ENCODE results near the gene C10orf105.

C10orf105 gene

GRCh38 chr10:71718165-71718698, 1.3 kb downstream of the C10orf105 start:
- peaks cover 28% of the 10 kb centered on the region for H3K4me1 ChIP-seq (ENCODE audit: insufficient read depth, low read length)
- no peak overlapping the region for H3K27ac ChIP-seq (ENCODE audit: low read depth, low read length)
- no peaks in the 10 kb centered on the region for H3K9me3 ChIP-seq (ENCODE audit: low read length)
- no peaks in the 10 kb centered on the region for H3K36me3 ChIP-seq (ENCODE audit: insufficient read depth, low read length)
- H3K4me3 ChIP-seq (ENCODE audit: low read depth in 1 of 2, low read length in 2 of 2): no peak overlapping the region
- H3K27me3 ChIP-seq (ENCODE audit: control insufficient read depth in 1 of 2, insufficient read depth in 2 of 2, low read length in 2 of 2): no peaks in the 10 kb centered on the region
- H3K9ac ChIP-seq (ENCODE audit: low read length): no peak overlapping the region

GRCh38 chr10:71717551-71717951, 2.0 kb downstream of the C10orf105 start:
- peaks cover 35% of the 10 kb centered on the region for H3K4me1 ChIP-seq (ENCODE audit: insufficient read depth, low read length)

GRCh38 chr10:71717056-71717455, 2.5 kb downstream of the C10orf105 start:
- Histone ChIP-seq H3K27ac (ENCODE audit: low read depth, low read length) (no peak overlapping the region), H3K4me1 (ENCODE audit: insufficient read depth, low read length) (peaks cover 38% of the 10 kb centered on the region), H3K27me3 (ENCODE audit: control insufficient read depth in 1 of 2, insufficient read depth in 2 of 2, low read length in 2 of 2) (no peaks in the 10 kb centered on the region), H3K9me3 (ENCODE audit: low read length) (no peaks in the 10 kb centered on the region), H3K4me3 (ENCODE audit: low read depth in 1 of 2, low read length in 2 of 2) (no peak overlapping the region), H3K9ac (ENCODE audit: low read length) (no peak overlapping the region), H3K36me3 (ENCODE audit: insufficient read depth, low read length) (no peaks in the 10 kb centered on the region)

More at GRCh38 chr10:71717551-71717951, 2.0 kb downstream of the C10orf105 start:
- Histone ChIP-seq H3K27ac (ENCODE audit: low read depth, low read length) (no peak overlapping the region), H3K4me3 (ENCODE audit: low read depth in 1 of 2, low read length in 2 of 2) (no peak overlapping the region), H3K9me3 (ENCODE audit: low read length) (no peaks in the 10 kb centered on the region), H3K36me3 (ENCODE audit: insufficient read depth, low read length) (no peaks in the 10 kb centered on the region), H3K27me3 (ENCODE audit: control insufficient read depth in 1 of 2, insufficient read depth in 2 of 2, low read length in 2 of 2) (no peaks in the 10 kb centered on the region), H3K9ac (ENCODE audit: low read length) (no peak overlapping the region)

- Histone ChIP-seq H3K9me3 (ENCODE audit: low read length) (no peaks in the 10 kb centered on the region), H3K4me3 (ENCODE audit: low read depth in 1 of 2, low read length in 2 of 2) (no peak overlapping the region), H3K4me1 (ENCODE audit: insufficient read depth, low read length) (peaks cover 38% of the 10 kb centered on the region), H3K36me3 (ENCODE audit: insufficient read depth, low read length) (no peaks in the 10 kb centered on the region), H3K27ac (ENCODE audit: low read depth, low read length) (no peak overlapping the region), H3K27me3 (ENCODE audit: control insufficient read depth in 1 of 2, insufficient read depth in 2 of 2, low read length in 2 of 2) (no peaks in the 10 kb centered on the region), H3K9ac (ENCODE audit: low read length) (no peak overlapping the region)
Observed at GRCh38 chr10:71716426-71716825, 3.2 kb downstream of the C10orf105 start.

- Histone ChIP-seq H3K4me1 (ENCODE audit: insufficient read depth, low read length) (peaks cover 38% of the 10 kb centered on the region), H3K36me3 (ENCODE audit: insufficient read depth, low read length) (no peaks in the 10 kb centered on the region), H3K27me3 (ENCODE audit: control insufficient read depth in 1 of 2, insufficient read depth in 2 of 2, low read length in 2 of 2) (no peaks in the 10 kb centered on the region), H3K27ac (ENCODE audit: low read depth, low read length) (no peak overlapping the region), H3K9me3 (ENCODE audit: low read length) (no peaks in the 10 kb centered on the region), H3K9ac (ENCODE audit: low read length) (no peak overlapping the region), H3K4me3 (ENCODE audit: low read depth in 1 of 2, low read length in 2 of 2) (no peak overlapping the region)
Observed at GRCh38 chr10:71715860-71716259, 3.7 kb downstream of the C10orf105 start.

GRCh38 chr10:71715026-71715425, 4.6 kb downstream of the C10orf105 start:
- no peaks in the 10 kb centered on the region for H3K9me3 ChIP-seq (ENCODE audit: low read length)
- H3K4me3 ChIP-seq (ENCODE audit: low read depth in 1 of 2, low read length in 2 of 2): no peak overlapping the region
- H3K9ac ChIP-seq (ENCODE audit: low read length): no peak overlapping the region
- H3K36me3 ChIP-seq (ENCODE audit: insufficient read depth, low read length): no peaks in the 10 kb centered on the region
- peak overlapping the region; percentile 93 for H3K27ac ChIP-seq (ENCODE audit: low read depth, low read length)
- no peaks in the 10 kb centered on the region for H3K27me3 ChIP-seq (ENCODE audit: control insufficient read depth in 1 of 2, insufficient read depth in 2 of 2, low read length in 2 of 2)
- H3K4me1 ChIP-seq (ENCODE audit: insufficient read depth, low read length): peaks cover 38% of the 10 kb centered on the region

- peak overlapping the region; percentile 69 for H3K9ac ChIP-seq (ENCODE audit: low read length)
- H3K27me3 ChIP-seq (ENCODE audit: control insufficient read depth in 1 of 2, insufficient read depth in 2 of 2, low read length in 2 of 2): no peaks in the 10 kb centered on the region
- H3K4me3 ChIP-seq (ENCODE audit: low read depth in 1 of 2, low read length in 2 of 2): peak overlapping the region in 1 of 2 donors; percentile 21
- no peaks in the 10 kb centered on the region for H3K36me3 ChIP-seq (ENCODE audit: insufficient read depth, low read length)
- H3K27ac ChIP-seq (ENCODE audit: low read depth, low read length): peak overlapping the region; percentile 93
- peaks cover 38% of the 10 kb centered on the region for H3K4me1 ChIP-seq (ENCODE audit: insufficient read depth, low read length)
- no peaks in the 10 kb centered on the region for H3K9me3 ChIP-seq (ENCODE audit: low read length)
Observed at GRCh38 chr10:71714592-71714991, 5.0 kb downstream of the C10orf105 start.

GRCh38 chr10:71714031-71714410, 5.6 kb downstream of the C10orf105 start:
- Histone ChIP-seq H3K4me3 (ENCODE audit: low read depth in 1 of 2, low read length in 2 of 2) (peak overlapping the region in 1 of 2 donors; percentile 21), H3K36me3 (ENCODE audit: insufficient read depth, low read length) (no peaks in the 10 kb centered on the region), H3K27ac (ENCODE audit: low read depth, low read length) (peak overlapping the region; percentile 93), H3K27me3 (ENCODE audit: control insufficient read depth in 1 of 2, insufficient read depth in 2 of 2, low read length in 2 of 2) (no peaks in the 10 kb centered on the region), H3K9me3 (ENCODE audit: low read length) (no peaks in the 10 kb centered on the region), H3K4me1 (ENCODE audit: insufficient read depth, low read length) (peaks cover 38% of the 10 kb centered on the region), H3K9ac (ENCODE audit: low read length) (peak overlapping the region; percentile 69)

- H3K9ac ChIP-seq (ENCODE audit: low read length): peak overlapping the region; percentile 69
- H3K4me1 ChIP-seq (ENCODE audit: insufficient read depth, low read length): peaks cover 38% of the 10 kb centered on the region
- no peaks in the 10 kb centered on the region for H3K36me3 ChIP-seq (ENCODE audit: insufficient read depth, low read length)
- peak overlapping the region in 1 of 2 donors; percentile 21 for H3K4me3 ChIP-seq (ENCODE audit: low read depth in 1 of 2, low read length in 2 of 2)
- H3K9me3 ChIP-seq (ENCODE audit: low read length): no peaks in the 10 kb centered on the region
- H3K27me3 ChIP-seq (ENCODE audit: control insufficient read depth in 1 of 2, insufficient read depth in 2 of 2, low read length in 2 of 2): no peaks in the 10 kb centered on the region
- peak overlapping the region; percentile 93 for H3K27ac ChIP-seq (ENCODE audit: low read depth, low read length)
Observed at GRCh38 chr10:71713135-71714030, 6.2 kb downstream of the C10orf105 start.

GRCh38 chr10:71712572-71713134, 6.9 kb downstream of the C10orf105 start:
- H3K4me3 ChIP-seq (ENCODE audit: low read depth in 1 of 2, low read length in 2 of 2): no peak overlapping the region
- H3K27me3 ChIP-seq (ENCODE audit: control insufficient read depth in 1 of 2, insufficient read depth in 2 of 2, low read length in 2 of 2): no peaks in the 10 kb centered on the region
- H3K27ac ChIP-seq (ENCODE audit: low read depth, low read length): peak overlapping the region; percentile 93
- H3K36me3 ChIP-seq (ENCODE audit: insufficient read depth, low read length): no peaks in the 10 kb centered on the region
- peaks cover 38% of the 10 kb centered on the region for H3K4me1 ChIP-seq (ENCODE audit: insufficient read depth, low read length)
- H3K9ac ChIP-seq (ENCODE audit: low read length): no peak overlapping the region
- H3K9me3 ChIP-seq (ENCODE audit: low read length): no peaks in the 10 kb centered on the region

- H3K4me1 ChIP-seq (ENCODE audit: insufficient read depth, low read length): peaks cover 38% of the 10 kb centered on the region
- H3K9me3 ChIP-seq (ENCODE audit: low read length): no peaks in the 10 kb centered on the region
- no peaks in the 10 kb centered on the region for H3K27me3 ChIP-seq (ENCODE audit: control insufficient read depth in 1 of 2, insufficient read depth in 2 of 2, low read length in 2 of 2)
- no peak overlapping the region for H3K9ac ChIP-seq (ENCODE audit: low read length)
- peak overlapping the region; percentile 93 for H3K27ac ChIP-seq (ENCODE audit: low read depth, low read length)
- no peaks in the 10 kb centered on the region for H3K36me3 ChIP-seq (ENCODE audit: insufficient read depth, low read length)
- no peak overlapping the region for H3K4me3 ChIP-seq (ENCODE audit: low read depth in 1 of 2, low read length in 2 of 2)
Observed at GRCh38 chr10:71712170-71712569, 7.4 kb downstream of the C10orf105 start.

All from muscle layer of colon (tissue), 2 donors.